Calu3 (cell line): ENCODE results near the gene TMEM63B. TPM values are rescaled to one million over a fixed set of nuclear protein-coding genes. Genes with fewer than 3 reads are reported as not detected.
"Not testable (repeated sequence)": the region's sequence is repeated elsewhere in the genome, so short reads cannot be mapped to it uniquely, and the experiment has no call there.

Experiments used
- BruUV-seq: library from RNA; stranded (reverse); fragments of 400-500 nt; replicated peaks from 2 replicates; lab custom pipeline; 2021; lab: Mats Ljungman, UMichigan
- CTCF ChIA-PET: fragments of 300-600 bp; sonication (Branson Sonifier 250); formaldehyde crosslinking; loops from one replicate; lab custom pipeline; 2022; ENCODE audit warnings: antibody characterized with exemption; lab: Charles Lee
- DNase-seq: peaks from one replicate; pipeline ENCODE4 v3.0.0; 2022
- H3K27ac Mint-ChIP-seq: one replicate; pipeline ENCODE4 v1.8.0; 2022; ENCODE audit warnings: mixed read lengths; ENCODE audit not compliant: unreplicated experiment
- H3K27me3 Mint-ChIP-seq: one replicate; pipeline ENCODE4 v1.8.0; 2022; ENCODE audit warnings: mixed read lengths; ENCODE audit not compliant: unreplicated experiment
- H3K36me3 Mint-ChIP-seq: one replicate; pipeline ENCODE4 v1.8.0; 2022; ENCODE audit warnings: mild to moderate bottlenecking, moderate library complexity, mixed read lengths; ENCODE audit not compliant: insufficient read depth, unreplicated experiment
- H3K4me1 Mint-ChIP-seq: one replicate; pipeline ENCODE4 v1.8.0; 2022; ENCODE audit warnings: mild to moderate bottlenecking, low read depth, mixed read lengths; ENCODE audit not compliant: unreplicated experiment
- H3K4me3 Mint-ChIP-seq: one replicate; pipeline ENCODE4 v1.8.0; 2022; ENCODE audit warnings: mild to moderate bottlenecking, low read depth, moderate library complexity, mixed read lengths; ENCODE audit not compliant: unreplicated experiment
- H3K9me3 Mint-ChIP-seq: one replicate; pipeline ENCODE4 v1.8.0; 2022; ENCODE audit warnings: low read depth, mixed read lengths; ENCODE audit not compliant: unreplicated experiment
- intact Hi-C: fragments of 100-400 bp; cut with micrococcal nuclease; formaldehyde crosslinking; loops from one replicate; pipeline ENCODE4 v1.10.0; 2022; ENCODE audit not compliant: unreplicated experiment
- total RNA-seq: library from RNA; stranded (reverse); gene quantifications from 2 replicates; pipeline ENCODE4 v1.2.3, GENCODE V29; 2022
- TF ChIP-seq, protein P1 (sequence below): fragments of 200-600 bp; IDR thresholded peaks from one replicate; pipeline ENCODE4 v1.8.0; 2022; ENCODE audit warnings: antibody characterized with exemption; ENCODE audit not compliant: unreplicated experiment

TMEM63B gene
- total RNA-seq, 1 experiment from 2014 or later = 84.2 TPM

DNA sequence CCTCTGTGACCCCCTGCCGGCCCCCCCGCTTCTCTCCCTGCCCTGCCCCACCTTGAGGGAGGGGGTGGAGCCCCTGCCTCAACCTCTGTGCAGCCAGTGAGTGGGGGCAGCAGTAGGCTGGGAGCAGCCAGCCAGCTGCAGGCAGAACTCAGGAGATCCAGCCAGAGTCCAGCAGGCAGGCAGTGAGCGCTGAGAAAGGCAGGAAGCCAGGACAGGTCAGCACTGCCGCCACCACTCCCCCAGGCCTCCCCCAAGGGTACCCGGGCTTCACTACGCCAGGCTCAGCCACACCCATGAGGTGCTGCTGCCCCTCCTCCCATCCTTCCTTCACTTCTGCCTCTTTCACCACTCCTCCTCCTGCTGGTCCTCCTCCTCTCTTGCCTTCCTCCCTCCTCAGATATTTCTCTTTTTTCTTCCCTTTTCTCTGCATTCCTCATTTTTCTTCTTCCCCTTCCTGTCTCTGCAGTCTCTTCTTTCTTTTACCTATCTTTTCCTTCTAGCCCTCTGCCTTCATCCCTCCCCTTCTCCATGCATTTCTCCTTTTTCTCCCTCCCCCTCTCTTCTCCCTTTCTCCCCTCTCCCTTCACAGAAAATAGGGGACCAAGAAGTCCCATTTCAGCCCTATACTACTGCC, 11.5 kb downstream of the TMEM63B start:
- no peak for DNase-seq
- Mint-ChIP-seq H3K27me3 (no peaks in the 10 kb centered on the region), H3K4me3 (no peak overlapping the region), H3K27ac (no peak overlapping the region), H3K9me3 (no peaks in the 10 kb centered on the region), H3K4me1 (peaks cover 4% of the 10 kb centered on the region), H3K36me3 (peaks cover 18% of the 10 kb centered on the region)
- CTCF ChIA-PET = no interaction called here
- BruUV-seq = no TSS peak
- intact Hi-C loops = no loop called here
- TF ChIP-seq, protein P1, sequence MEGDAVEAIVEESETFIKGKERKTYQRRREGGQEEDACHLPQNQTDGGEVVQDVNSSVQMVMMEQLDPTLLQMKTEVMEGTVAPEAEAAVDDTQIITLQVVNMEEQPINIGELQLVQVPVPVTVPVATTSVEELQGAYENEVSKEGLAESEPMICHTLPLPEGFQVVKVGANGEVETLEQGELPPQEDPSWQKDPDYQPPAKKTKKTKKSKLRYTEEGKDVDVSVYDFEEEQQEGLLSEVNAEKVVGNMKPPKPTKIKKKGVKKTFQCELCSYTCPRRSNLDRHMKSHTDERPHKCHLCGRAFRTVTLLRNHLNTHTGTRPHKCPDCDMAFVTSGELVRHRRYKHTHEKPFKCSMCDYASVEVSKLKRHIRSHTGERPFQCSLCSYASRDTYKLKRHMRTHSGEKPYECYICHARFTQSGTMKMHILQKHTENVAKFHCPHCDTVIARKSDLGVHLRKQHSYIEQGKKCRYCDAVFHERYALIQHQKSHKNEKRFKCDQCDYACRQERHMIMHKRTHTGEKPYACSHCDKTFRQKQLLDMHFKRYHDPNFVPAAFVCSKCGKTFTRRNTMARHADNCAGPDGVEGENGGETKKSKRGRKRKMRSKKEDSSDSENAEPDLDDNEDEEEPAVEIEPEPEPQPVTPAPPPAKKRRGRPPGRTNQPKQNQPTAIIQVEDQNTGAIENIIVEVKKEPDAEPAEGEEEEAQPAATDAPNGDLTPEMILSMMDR = no peak

DNA sequence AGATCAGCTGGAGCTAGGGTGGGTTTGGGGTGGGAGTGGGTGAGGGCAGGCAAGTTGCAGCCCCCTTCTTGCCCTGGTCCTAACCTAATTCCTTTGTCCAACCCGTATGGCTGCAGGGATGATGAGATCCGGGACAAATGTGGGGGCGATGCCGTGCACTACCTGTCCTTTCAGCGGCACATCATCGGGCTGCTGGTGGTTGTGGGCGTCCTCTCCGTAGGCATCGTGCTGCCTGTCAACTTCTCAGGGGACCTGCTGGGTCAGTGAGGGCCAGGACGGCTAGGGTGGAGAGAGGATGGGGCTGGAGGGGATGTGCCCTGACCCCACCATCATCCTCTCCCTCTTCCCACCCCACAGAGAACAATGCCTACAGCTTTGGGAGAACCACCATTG, 12.0 kb downstream of the TMEM63B start:
- Mint-ChIP-seq H3K27me3 (no peaks in the 10 kb centered on the region), H3K4me1 (no peaks in the 10 kb centered on the region), H3K4me3 (no peak overlapping the region), H3K9me3 (no peaks in the 10 kb centered on the region), H3K27ac (no peak overlapping the region), H3K36me3 (peaks cover 20% of the 10 kb centered on the region)
- BruUV-seq = no TSS peak
- TF ChIP-seq, protein P1 = no peak
- DNase-seq = no peak
- CTCF ChIA-PET = no interaction called here
- intact Hi-C loops = no loop called here

DNA sequence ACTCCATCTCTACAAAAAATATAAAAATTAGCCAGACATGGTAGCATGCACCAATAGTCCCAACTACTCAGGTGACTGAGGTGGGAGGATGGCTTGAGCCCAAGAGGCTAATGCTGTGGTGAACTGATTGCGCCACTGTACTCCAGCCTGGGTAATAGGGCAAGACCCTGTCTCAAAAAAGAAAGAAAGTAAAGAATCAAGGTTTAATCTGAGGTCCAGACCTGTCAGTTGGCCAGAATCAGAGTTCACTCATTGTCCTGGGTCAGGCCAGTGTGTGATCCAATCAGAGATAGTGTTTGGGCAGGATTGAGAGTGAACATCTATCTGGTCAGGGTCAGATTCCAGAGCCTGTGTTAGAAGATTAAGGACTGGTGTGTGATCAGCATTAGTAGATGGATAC, 15.5 kb downstream of the TMEM63B start:
- no TSS peak for BruUV-seq
- Mint-ChIP-seq H3K4me3 (no peak overlapping the region), H3K9me3 (no peaks in the 10 kb centered on the region), H3K27ac (no peak overlapping the region), H3K36me3 (peaks cover 15% of the 10 kb centered on the region), H3K27me3 (no peaks in the 10 kb centered on the region), H3K4me1 (no peaks in the 10 kb centered on the region)
- no peak for DNase-seq
- TF ChIP-seq, protein P1 = no peak
- intact Hi-C loops = no loop called here
- CTCF ChIA-PET = no interaction called here

- Mint-ChIP-seq H3K27ac (no peak overlapping the region), H3K36me3 (peaks cover 17% of the 10 kb centered on the region), H3K4me1 (no peaks in the 10 kb centered on the region), H3K4me3 (no peak overlapping the region), H3K27me3 (no peaks in the 10 kb centered on the region), H3K9me3 (no peaks in the 10 kb centered on the region)
- TF ChIP-seq, protein P1 = no peak
- intact Hi-C loops = no loop called here
- CTCF ChIA-PET = interaction anchor here (0.7 to 1.0 kb wide), 2 partner anchors 10 to 135 kb away, joined by 3 to 4 read pairs; no protein-coding TSS in a partner anchor
- BruUV-seq = no TSS peak
- no peak for DNase-seq
Observed at GRCh38 chr6:44143731-44144130, 16.4 kb downstream of the TMEM63B start.

DNA sequence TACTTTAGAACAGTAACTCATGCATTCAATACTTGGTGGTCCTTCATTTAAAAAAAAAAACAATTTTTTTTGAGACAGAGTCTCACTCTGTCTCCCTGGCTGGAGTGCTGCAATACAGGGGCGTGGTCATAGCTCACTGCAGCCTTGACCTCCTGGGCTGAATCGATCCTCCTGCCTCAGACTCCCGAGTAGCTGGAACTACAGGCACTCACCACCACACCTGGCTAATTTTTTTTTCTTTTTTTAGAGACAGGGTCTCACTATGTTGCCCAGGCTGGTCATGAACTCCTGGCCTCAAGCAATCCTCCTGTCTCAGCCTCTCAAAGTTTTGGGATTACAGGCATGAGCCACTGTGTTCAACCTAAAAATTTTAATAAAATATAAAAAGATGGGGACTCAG, 17.2 kb downstream of the TMEM63B start:
- H3K4me3 Mint-ChIP-seq, H3K4me1 Mint-ChIP-seq, H3K27ac Mint-ChIP-seq, H3K9me3 Mint-ChIP-seq, DNase-seq, H3K27me3 Mint-ChIP-seq, BruUV-seq, intact Hi-C loops: not testable (repeated sequence)
- peaks cover 24% of the 10 kb centered on the region for H3K36me3 Mint-ChIP-seq
- CTCF ChIA-PET = interaction anchor here (0.7 to 1.0 kb wide), 2 partner anchors 11 to 77 kb away, joined by 4 to 6 read pairs; no protein-coding TSS in a partner anchor
